Measurements from ENCODE around the gene ARNT2. TPM values are rescaled to one million over a fixed set of nuclear protein-coding genes. Genes with fewer than 3 reads are reported as not detected.

The ARNT2 gene
- total and polyA plus RNA-seq, 2 experiments from 2014 or later: 3.9 to 5.3 TPM

GRCh38 chr15:80431635-80432344, 27.6 kb downstream of the ARNT2 start:
- Histone ChIP-seq H2AFZ (no peak overlapping the region), H3K79me2 (no peaks in the 10 kb centered on the region), H3K9me2 (replicated peaks; ENCODE audit: insufficient read depth) (no peaks in the 10 kb centered on the region), H3K36me3 (replicated peaks; ENCODE audit: insufficient read depth, low read depth) (no peaks in the 10 kb centered on the region), H3K27ac (no peak overlapping the region), H4K20me1 (ENCODE audit: insufficient read depth, poor library complexity, severe bottlenecking) (no peaks in the 10 kb centered on the region), H3K9me3 (ENCODE audit: low read depth) (no peaks in the 10 kb centered on the region), H3K4me3 (no peak overlapping the region), H3K27me3 (no peaks in the 10 kb centered on the region), H3K4me1 (ENCODE audit: insufficient read depth) (no peaks in the 10 kb centered on the region), H3K4me2 (no peak overlapping the region)
- WGBS (ENCODE audit: low lambda C conversion rate, missing lambda C conversion rate): 81% methylated on average over 11 of the region's 11 CpGs
- TF ChIP-seq EZH2 (IDR thresholded peaks at IDR 0.05; ENCODE audit: borderline replicate concordance) (no peak), EZH2phosphoT487 (IDR thresholded peaks at IDR 0.05; ENCODE audit: low read depth, severe bottlenecking, unreplicated experiment) (no peak), CTCF (IDR thresholded peaks at IDR 0.05; ENCODE audit: poor library complexity) (no peak)
- no peak for DNase-seq (ENCODE audit: low spot score)

GRCh38 chr15:80432345-80432702, 28.1 kb downstream of the ARNT2 start:
- WGBS (ENCODE audit: low lambda C conversion rate, missing lambda C conversion rate): 95% methylated on average over 2 of the region's 2 CpGs
- Histone ChIP-seq H3K4me3 (no peak overlapping the region), H4K20me1 (ENCODE audit: insufficient read depth, poor library complexity, severe bottlenecking) (no peaks in the 10 kb centered on the region), H3K79me2 (no peaks in the 10 kb centered on the region), H3K27ac (no peak overlapping the region), H3K27me3 (no peaks in the 10 kb centered on the region), H3K4me1 (ENCODE audit: insufficient read depth) (no peaks in the 10 kb centered on the region), H3K36me3 (replicated peaks; ENCODE audit: insufficient read depth, low read depth) (no peaks in the 10 kb centered on the region), H3K9me3 (ENCODE audit: low read depth) (no peaks in the 10 kb centered on the region), H2AFZ (no peak overlapping the region), H3K9me2 (replicated peaks; ENCODE audit: insufficient read depth) (no peaks in the 10 kb centered on the region), H3K4me2 (no peak overlapping the region)
- TF ChIP-seq CTCF (IDR thresholded peaks at IDR 0.05; ENCODE audit: poor library complexity): no peak
- TF ChIP-seq EZH2 (IDR thresholded peaks at IDR 0.05; ENCODE audit: borderline replicate concordance): no peak
- TF ChIP-seq EZH2phosphoT487 (IDR thresholded peaks at IDR 0.05; ENCODE audit: low read depth, severe bottlenecking, unreplicated experiment): no peak
- DNase-seq (ENCODE audit: low spot score): no peak

- H3K4me1 ChIP-seq (ENCODE audit: insufficient read depth): no peaks in the 10 kb centered on the region
- WGBS (ENCODE audit: low lambda C conversion rate, missing lambda C conversion rate): 60% methylated on average over 5 of the region's 5 CpGs
- no peaks in the 10 kb centered on the region for H3K27me3 ChIP-seq
- no peaks in the 10 kb centered on the region for H3K9me2 ChIP-seq (replicated peaks; ENCODE audit: insufficient read depth)
- no peaks in the 10 kb centered on the region for H3K9me3 ChIP-seq (ENCODE audit: low read depth)
- no peak overlapping the region for H2AFZ ChIP-seq
- TF ChIP-seq CTCF (IDR thresholded peaks at IDR 0.05; ENCODE audit: poor library complexity) (no peak), EZH2 (IDR thresholded peaks at IDR 0.05; ENCODE audit: borderline replicate concordance) (no peak), EZH2phosphoT487 (IDR thresholded peaks at IDR 0.05; ENCODE audit: low read depth, severe bottlenecking, unreplicated experiment) (no peak)
- no peak overlapping the region for H3K4me3 ChIP-seq
- no peaks in the 10 kb centered on the region for H3K79me2 ChIP-seq
- H4K20me1 ChIP-seq (ENCODE audit: insufficient read depth, poor library complexity, severe bottlenecking): no peaks in the 10 kb centered on the region
- H3K27ac ChIP-seq: peak overlapping the region; percentile 62
- no peak overlapping the region for H3K4me2 ChIP-seq
- H3K36me3 ChIP-seq (replicated peaks; ENCODE audit: insufficient read depth, low read depth): no peaks in the 10 kb centered on the region
- no peak for DNase-seq (ENCODE audit: low spot score)
Observed at GRCh38 chr15:80433836-80434235, 29.7 kb downstream of the ARNT2 start.

Data from hepatocyte (in vitro differentiated cells).